ENCODE results near the gene ZMYM4.

- TF ChIP-seq MYC (IDR thresholded peaks at IDR 0.05; ENCODE audit: low read depth, low read length) (no peak), CTCF (IDR thresholded peaks at IDR 0.05; ENCODE audit: low read depth, low read length) (no peak)
These were observed 91.5 kb downstream of the ZMYM4 start for GRCh38 chr1:35359995-35360394.

Data from NB4 (cell line).